Cardiac muscle cell (in vitro differentiated cells and primary cell): ENCODE results near the gene PMS1. TPM values are rescaled to one million over a fixed set of nuclear protein-coding genes. Genes with fewer than 3 reads are reported as not detected.

Experiments
- DNase-seq, 2 donors: peaks; one replicate each; pipeline versions ENCODE4 v3.0.0 to v3.0.0-alpha.2; 2010 to 2017; ENCODE audit warnings: low read depth in 1 of 2, low spot score in 1 of 2
- H3K27ac ChIP-seq: fragments of 200-600 bp; sonication (generic); 2 replicates; pipeline ENCODE4 v1.5.1; 2016
- H3K27me3 ChIP-seq: fragments of 200-600 bp; sonication (generic); 2 replicates; pipeline ENCODE4 v1.6.0; 2016; ENCODE audit warnings: control low read depth
- H3K36me3 ChIP-seq: fragments of 200-600 bp; sonication (generic); 2 replicates; pipeline ENCODE4 v1.5.1; 2016; ENCODE audit warnings: control low read depth
- H3K4me1 ChIP-seq: fragments of 200-600 bp; sonication (generic); 2 replicates; pipeline ENCODE4 v1.8.1; 2017; ENCODE audit warnings: low read depth, mild to moderate bottlenecking, mixed run types
- H3K4me3 ChIP-seq: fragments of 200-600 bp; sonication (generic); 2 replicates; pipeline ENCODE4 v1.5.1; 2016; ENCODE audit warnings: mild to moderate bottlenecking
- H3K9me3 ChIP-seq: fragments of 200-600 bp; sonication (generic); 2 replicates; pipeline ENCODE4 v1.5.1; 2017; ENCODE audit warnings: low read depth, mild to moderate bottlenecking, control low read depth
- polyA plus RNA-seq: library from polyadenylated mRNA; unstranded; fragments of >200 nt; fragmentation: Nextera tagmentation; extraction: Ambion mirVana; gene quantifications from 2 replicates; pipeline ENCODE4 v1.2.1, GENCODE V29; 2016
- total RNA-seq: library from RNA; depleted of rRNA; stranded (reverse); fragments of >200 nt; gene quantifications from 2 replicates; pipeline ENCODE4 v1.2.3, GENCODE V29; 2016
- TF ChIP-seq, protein P1 (sequence below): IDR thresholded peaks from 2 replicates; pipeline ENCODE4 v1.5.1; 2012; ENCODE audit warnings: low read depth, mild to moderate bottlenecking, low read length

The PMS1 gene
- total and polyA plus RNA-seq, 2 experiments from 2014 or later = 16.5 to 23.6 TPM

DNA sequence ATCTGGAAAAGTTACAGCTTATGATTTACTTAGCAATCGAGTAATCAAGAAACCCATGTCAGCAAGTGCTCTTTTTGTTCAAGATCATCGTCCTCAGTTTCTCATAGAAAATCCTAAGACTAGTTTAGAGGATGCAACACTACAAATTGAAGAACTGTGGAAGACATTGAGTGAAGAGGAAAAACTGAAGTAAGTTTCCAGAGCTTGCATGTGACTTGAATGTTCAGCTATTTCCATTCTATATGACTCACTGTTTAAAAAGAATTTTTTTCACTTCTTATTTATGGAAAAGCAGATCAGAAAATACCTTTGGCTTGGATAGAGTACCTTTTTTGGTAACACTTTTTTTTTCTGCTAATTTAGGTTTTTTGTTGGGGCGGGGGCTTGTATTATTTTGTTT is 70.7 kb downstream of the PMS1 start:
- TF ChIP-seq, protein P1, sequence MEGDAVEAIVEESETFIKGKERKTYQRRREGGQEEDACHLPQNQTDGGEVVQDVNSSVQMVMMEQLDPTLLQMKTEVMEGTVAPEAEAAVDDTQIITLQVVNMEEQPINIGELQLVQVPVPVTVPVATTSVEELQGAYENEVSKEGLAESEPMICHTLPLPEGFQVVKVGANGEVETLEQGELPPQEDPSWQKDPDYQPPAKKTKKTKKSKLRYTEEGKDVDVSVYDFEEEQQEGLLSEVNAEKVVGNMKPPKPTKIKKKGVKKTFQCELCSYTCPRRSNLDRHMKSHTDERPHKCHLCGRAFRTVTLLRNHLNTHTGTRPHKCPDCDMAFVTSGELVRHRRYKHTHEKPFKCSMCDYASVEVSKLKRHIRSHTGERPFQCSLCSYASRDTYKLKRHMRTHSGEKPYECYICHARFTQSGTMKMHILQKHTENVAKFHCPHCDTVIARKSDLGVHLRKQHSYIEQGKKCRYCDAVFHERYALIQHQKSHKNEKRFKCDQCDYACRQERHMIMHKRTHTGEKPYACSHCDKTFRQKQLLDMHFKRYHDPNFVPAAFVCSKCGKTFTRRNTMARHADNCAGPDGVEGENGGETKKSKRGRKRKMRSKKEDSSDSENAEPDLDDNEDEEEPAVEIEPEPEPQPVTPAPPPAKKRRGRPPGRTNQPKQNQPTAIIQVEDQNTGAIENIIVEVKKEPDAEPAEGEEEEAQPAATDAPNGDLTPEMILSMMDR = no peak
- no peak for DNase-seq
- Histone ChIP-seq H3K4me1 (no peaks in the 10 kb centered on the region), H3K4me3 (no peak overlapping the region), H3K36me3 (peaks cover 15% of the 10 kb centered on the region), H3K9me3 (no peaks in the 10 kb centered on the region), H3K27me3 (no peaks in the 10 kb centered on the region), H3K27ac (no peak overlapping the region)

GRCh38 chr2:189858291-189858690 is 74.0 kb downstream of the PMS1 start:
- no peak for DNase-seq
- TF ChIP-seq, protein P1 = no peak
- Histone ChIP-seq H3K27ac (no peak overlapping the region), H3K27me3 (no peaks in the 10 kb centered on the region), H3K9me3 (no peaks in the 10 kb centered on the region), H3K36me3 (peaks cover 15% of the 10 kb centered on the region), H3K4me3 (no peak overlapping the region), H3K4me1 (no peaks in the 10 kb centered on the region)

- TF ChIP-seq, protein P1 = no peak
- H3K27me3 ChIP-seq = no peaks in the 10 kb centered on the region
- no peak overlapping the region for H3K4me3 ChIP-seq
- H3K9me3 ChIP-seq = no peaks in the 10 kb centered on the region
- H3K36me3 ChIP-seq = peaks cover 4% of the 10 kb centered on the region
- no peak for DNase-seq
- no peak overlapping the region for H3K27ac ChIP-seq
- no peaks in the 10 kb centered on the region for H3K4me1 ChIP-seq
Measured at GRCh38 chr2:189860161-189860560, 75.9 kb downstream of the PMS1 start.

GRCh38 chr2:189862751-189863150 is 78.5 kb downstream of the PMS1 start:
- Histone ChIP-seq H3K27ac (no peak overlapping the region), H3K4me3 (no peak overlapping the region), H3K36me3 (no peaks in the 10 kb centered on the region), H3K27me3 (no peaks in the 10 kb centered on the region), H3K9me3 (no peaks in the 10 kb centered on the region), H3K4me1 (no peaks in the 10 kb centered on the region)
- no peak for DNase-seq
- TF ChIP-seq, protein P1 = no peak

DNA sequence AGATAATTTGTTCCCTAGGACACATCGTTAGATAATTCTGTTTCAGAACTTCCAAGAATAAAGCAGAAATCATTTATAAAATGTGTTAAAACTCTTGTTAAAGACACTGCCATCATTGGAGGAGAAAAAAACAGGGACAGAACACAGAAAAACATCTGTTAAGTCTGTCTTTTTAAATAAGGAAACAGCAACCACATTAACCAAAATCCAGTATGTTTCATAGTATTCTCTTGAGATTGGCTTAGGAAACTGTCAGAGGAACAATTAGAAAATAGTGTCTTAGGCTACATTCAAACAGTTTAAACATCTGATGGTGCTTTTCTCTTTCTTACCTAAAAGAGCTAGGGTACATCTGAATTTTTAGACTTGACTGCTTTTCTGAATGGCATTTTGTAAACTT is 81.6 kb downstream of the PMS1 start:
- no peaks in the 10 kb centered on the region for H3K4me1 ChIP-seq
- H3K36me3 ChIP-seq = no peaks in the 10 kb centered on the region
- no peaks in the 10 kb centered on the region for H3K27me3 ChIP-seq
- no peaks in the 10 kb centered on the region for H3K9me3 ChIP-seq
- no peak for DNase-seq
- TF ChIP-seq, protein P1 = no peak
- no peak overlapping the region for H3K27ac ChIP-seq
- no peak overlapping the region for H3K4me3 ChIP-seq

DNA sequence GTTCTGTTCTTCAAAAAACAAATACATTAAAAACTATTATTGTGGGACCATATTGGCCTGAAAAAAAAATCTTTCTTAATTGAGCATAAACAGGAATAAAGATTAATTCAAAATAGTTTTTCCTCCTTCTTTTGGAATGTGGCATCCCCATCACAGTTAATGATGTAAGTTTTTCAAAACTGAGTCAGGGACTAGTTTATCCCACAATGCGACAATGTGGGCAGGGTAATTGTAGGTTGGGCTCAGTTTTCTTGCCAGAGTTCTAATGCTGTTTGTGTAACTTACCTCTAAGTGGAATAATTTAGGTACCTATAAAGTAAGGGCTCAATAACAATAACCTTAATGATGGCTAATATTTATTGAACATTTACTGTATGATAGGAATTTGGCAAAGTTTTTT is 82.0 kb downstream of the PMS1 start:
- Histone ChIP-seq H3K36me3 (no peaks in the 10 kb centered on the region), H3K4me1 (no peaks in the 10 kb centered on the region), H3K4me3 (no peak overlapping the region), H3K27me3 (no peaks in the 10 kb centered on the region), H3K9me3 (no peaks in the 10 kb centered on the region), H3K27ac (no peak overlapping the region)
- TF ChIP-seq, protein P1 = no peak
- no peak for DNase-seq
